Measurements from ENCODE around the gene NR3C2. TPM values are rescaled to one million over a fixed set of nuclear protein-coding genes. Genes with fewer than 3 reads are reported as not detected.

NR3C2 gene
- total RNA-seq, 1 experiment from 2014 or later, result 2.8 TPM

GRCh38 chr4:148288448-148288847, 153.8 kb downstream of the NR3C2 start:
- intact Hi-C loops (cut with micrococcal nuclease), result no loop called here
- H2AFZ ChIP-seq (ENCODE audit: low read length), result no peak overlapping the region
- H4K20me1 ChIP-seq (ENCODE audit: low read length), result no peaks in the 10 kb centered on the region
- H3K27ac ChIP-seq (ENCODE audit: low read length), result no peak overlapping the region
- ChIA-PET POLR2A (ENCODE audit: unreplicated experiment) (no interaction called here), CTCF (no interaction called here)
- no peaks in the 10 kb centered on the region for H3K27me3 ChIP-seq (ENCODE audit: low read length)
- H3K79me2 ChIP-seq (ENCODE audit: low read length), result no peaks in the 10 kb centered on the region
- H3K4me1 ChIP-seq (ENCODE audit: insufficient read depth, low read length), result no peaks in the 10 kb centered on the region
- no peak for DNase-seq
- H3K36me3 ChIP-seq (ENCODE audit: low read depth, low read length), result no peaks in the 10 kb centered on the region
- no peaks in the 10 kb centered on the region for H3F3A ChIP-seq (ENCODE audit: low read length, unreplicated experiment)
- H3K4me3 ChIP-seq (ENCODE audit: low read length), result no peak overlapping the region
- no TSS peak for BruUV-seq (replicated peaks)
- no peak for ATAC-seq
- no peak for TF ChIP-seq EZH2phosphoT487 (IDR thresholded peaks at IDR 0.05; ENCODE audit: borderline replicate concordance, low read length)
- no peak for TF ChIP-seq EZH2 (IDR thresholded peaks at IDR 0.05; ENCODE audit: low read length, unreplicated experiment)
- no peak for TF ChIP-seq CTCF (conservative IDR thresholded peaks at IDR 0.05; ENCODE audit: low read depth, low read length)
- no peaks in the 10 kb centered on the region for H3K9me3 ChIP-seq (ENCODE audit: low read length)
- H3K9me2 ChIP-seq (replicated peaks; ENCODE audit: low read length), result no peaks in the 10 kb centered on the region
- no peak overlapping the region for H3K4me2 ChIP-seq (ENCODE audit: low read length)
- H3K9ac ChIP-seq (ENCODE audit: low read length), result no peak overlapping the region

GRCh38 chr4:148287111-148287510, 155.1 kb downstream of the NR3C2 start:
- CTCF ChIA-PET, result no interaction called here
- H3K9me3 ChIP-seq (ENCODE audit: low read length), result no peaks in the 10 kb centered on the region
- no peaks in the 10 kb centered on the region for H3K36me3 ChIP-seq (ENCODE audit: low read depth, low read length)
- H3K9ac ChIP-seq (ENCODE audit: low read length), result no peak overlapping the region
- no peaks in the 10 kb centered on the region for H3F3A ChIP-seq (ENCODE audit: low read length, unreplicated experiment)
- no peaks in the 10 kb centered on the region for H3K27me3 ChIP-seq (ENCODE audit: low read length)
- intact Hi-C loops (cut with micrococcal nuclease), result no loop called here
- no peak for TF ChIP-seq EZH2 (IDR thresholded peaks at IDR 0.05; ENCODE audit: low read length, unreplicated experiment)
- H3K79me2 ChIP-seq (ENCODE audit: low read length), result no peaks in the 10 kb centered on the region
- H3K27ac ChIP-seq (ENCODE audit: low read length), result no peak overlapping the region
- no peaks in the 10 kb centered on the region for H3K4me1 ChIP-seq (ENCODE audit: insufficient read depth, low read length)
- DNase-seq (no peak), ATAC-seq (no peak)
- POLR2A ChIA-PET (ENCODE audit: unreplicated experiment), result no interaction called here
- H4K20me1 ChIP-seq (ENCODE audit: low read length), result no peaks in the 10 kb centered on the region
- H3K4me2 ChIP-seq (ENCODE audit: low read length), result no peak overlapping the region
- no peaks in the 10 kb centered on the region for H3K9me2 ChIP-seq (replicated peaks; ENCODE audit: low read length)
- BruUV-seq (replicated peaks), result no TSS peak
- H2AFZ ChIP-seq (ENCODE audit: low read length), result no peak overlapping the region
- no peak overlapping the region for H3K4me3 ChIP-seq (ENCODE audit: low read length)

GRCh38 chr4:148286012-148286411, 156.2 kb downstream of the NR3C2 start:
- no peak overlapping the region for H3K4me3 ChIP-seq (ENCODE audit: low read length)
- H3K4me2 ChIP-seq (ENCODE audit: low read length), result no peak overlapping the region
- H4K20me1 ChIP-seq (ENCODE audit: low read length), result no peaks in the 10 kb centered on the region
- H3F3A ChIP-seq (ENCODE audit: low read length, unreplicated experiment), result no peaks in the 10 kb centered on the region
- ChIA-PET CTCF (no interaction called here), POLR2A (ENCODE audit: unreplicated experiment) (no interaction called here)
- H3K27me3 ChIP-seq (ENCODE audit: low read length), result no peaks in the 10 kb centered on the region
- TF ChIP-seq CTCF (conservative IDR thresholded peaks at IDR 0.05; ENCODE audit: low read depth, low read length) (no peak), EZH2phosphoT487 (IDR thresholded peaks at IDR 0.05; ENCODE audit: borderline replicate concordance, low read length) (no peak), EZH2 (IDR thresholded peaks at IDR 0.05; ENCODE audit: low read length, unreplicated experiment) (no peak)
- BruUV-seq (replicated peaks), result no TSS peak
- H3K9me2 ChIP-seq (replicated peaks; ENCODE audit: low read length), result no peaks in the 10 kb centered on the region
- no peaks in the 10 kb centered on the region for H3K36me3 ChIP-seq (ENCODE audit: low read depth, low read length)
- no peaks in the 10 kb centered on the region for H3K4me1 ChIP-seq (ENCODE audit: insufficient read depth, low read length)
- DNase-seq, result no peak
- ATAC-seq, result no peak
- H3K9me3 ChIP-seq (ENCODE audit: low read length), result no peaks in the 10 kb centered on the region
- no peak overlapping the region for H3K9ac ChIP-seq (ENCODE audit: low read length)
- H3K27ac ChIP-seq (ENCODE audit: low read length), result no peak overlapping the region
- H3K79me2 ChIP-seq (ENCODE audit: low read length), result no peaks in the 10 kb centered on the region
- H2AFZ ChIP-seq (ENCODE audit: low read length), result no peak overlapping the region
- intact Hi-C loops (cut with micrococcal nuclease), result no loop called here
